ENCODE results near the gene YTHDC1. TPM values are rescaled to one million over a fixed set of nuclear protein-coding genes. Genes with fewer than 3 reads are reported as not detected.

Gene YTHDC1
- total and polyA plus RNA-seq, 2 of the 8 experiments (the other 6 are each of a cell fraction or from before 2014, with no cell fraction given) = 25.7 to 89.5 TPM

DNA sequence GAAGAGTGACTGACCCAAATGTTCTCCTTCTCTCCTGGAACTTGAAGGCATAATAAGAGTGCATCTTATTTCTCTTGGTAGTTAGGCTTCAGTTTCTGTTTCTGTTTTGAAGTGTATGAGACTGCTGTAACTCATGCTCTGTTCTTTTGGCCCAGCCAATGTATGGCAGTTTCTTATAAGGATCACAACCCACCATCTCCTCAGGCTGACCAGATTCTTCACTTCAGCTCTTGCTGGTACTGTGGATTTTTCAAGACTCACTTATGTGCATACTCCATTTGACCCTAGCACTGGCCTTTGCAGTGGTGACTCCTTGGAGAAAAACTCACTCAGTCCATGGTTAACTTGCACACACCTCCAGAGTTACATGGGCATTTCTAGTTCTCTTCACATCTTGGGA, 9.6 kb upstream of the YTHDC1 start:
- H2BK5ac ChIP-seq (ENCODE audit: low read depth, low read length) = no peak overlapping the region
- no peak overlapping the region for H3K56ac ChIP-seq (replicated peaks; ENCODE audit: insufficient read length, low read depth, low read length)
- FAIRE-seq (no peak), DNase-seq (ENCODE audit: low read depth in 1 of 2, low spot score in 2 of 2) (no peak)
- H3K79me1 ChIP-seq (ENCODE audit: low read depth, low read length) = no peaks in the 10 kb centered on the region
- no peak overlapping the region for H3K4me3 ChIP-seq (ENCODE audit: extremely low read depth in 1 of 4, insufficient read depth in 2 of 4, low read depth in 3 of 4, low read length in 4 of 4)
- H3K14ac ChIP-seq (ENCODE audit: insufficient read length) = no peak overlapping the region
- no peak overlapping the region for H2AK5ac ChIP-seq (ENCODE audit: low read depth, low read length)
- no peak overlapping the region for H2BK20ac ChIP-seq (ENCODE audit: low read length)
- CTCF ChIA-PET (ENCODE audit: partially characterized antibody) = interaction anchor here (1.4 kb wide), 1 partner anchor 11 kb away, joined by 4 read pairs; no protein-coding TSS in a partner anchor
- H3K23me2 ChIP-seq (ENCODE audit: low read depth, low read length) = no peaks in the 10 kb centered on the region
- H2BK12ac ChIP-seq (ENCODE audit: low read depth, low read length) = no peak overlapping the region
- H4K8ac ChIP-seq (ENCODE audit: extremely low read depth, insufficient read depth, low read length) = no peak overlapping the region
- POLR2A ChIA-PET (ENCODE audit: partially characterized antibody) = interaction anchor here (1.0 kb wide), 1 partner anchor 93 kb away, joined by 3 read pairs; no protein-coding TSS in a partner anchor
- TF ChIP-seq CHD1 (IDR thresholded peaks at IDR 0.05; ENCODE audit: low read depth, low read length) = no peak
- TF ChIP-seq KDM1A (IDR thresholded peaks at IDR 0.05; ENCODE audit: borderline replicate concordance, low read length) = no peak
- no peak for TF ChIP-seq TAF1 (IDR thresholded peaks at IDR 0.05; ENCODE audit: low read depth, low read length)
- no peak for TF ChIP-seq POLR2A (IDR thresholded peaks at IDR 0.05; ENCODE audit: control extremely low read depth in 1 of 2, low read depth in 2 of 2, low read length in 2 of 2)
- no peak for TF ChIP-seq CTBP2 (IDR thresholded peaks at IDR 0.05; ENCODE audit: borderline replicate concordance, insufficient read depth, insufficient read length, low read length)
- no peak for TF ChIP-seq BRCA1 (IDR thresholded peaks at IDR 0.05; ENCODE audit: low read depth, low read length)
- TF ChIP-seq, protein P1, sequence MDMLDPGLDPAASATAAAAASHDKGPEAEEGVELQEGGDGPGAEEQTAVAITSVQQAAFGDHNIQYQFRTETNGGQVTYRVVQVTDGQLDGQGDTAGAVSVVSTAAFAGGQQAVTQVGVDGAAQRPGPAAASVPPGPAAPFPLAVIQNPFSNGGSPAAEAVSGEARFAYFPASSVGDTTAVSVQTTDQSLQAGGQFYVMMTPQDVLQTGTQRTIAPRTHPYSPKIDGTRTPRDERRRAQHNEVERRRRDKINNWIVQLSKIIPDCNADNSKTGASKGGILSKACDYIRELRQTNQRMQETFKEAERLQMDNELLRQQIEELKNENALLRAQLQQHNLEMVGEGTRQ (IDR thresholded peaks at IDR 0.05; ENCODE audit: low read length) = no peak
- no peak for TF ChIP-seq SP2 (IDR thresholded peaks at IDR 0.05; ENCODE audit: low read length)
- no peak for TF ChIP-seq RBBP5 (IDR thresholded peaks at IDR 0.05; ENCODE audit: borderline replicate concordance, low read depth, low read length)
- no peak for TF ChIP-seq CBX5 (IDR thresholded peaks at IDR 0.05; ENCODE audit: low read depth, low read length)
- no peak for TF ChIP-seq HDAC2 (IDR thresholded peaks at IDR 0.05; ENCODE audit: borderline replicate concordance in 1 of 2, low read depth in 2 of 2, low read length in 2 of 2)
- TF ChIP-seq RNF2 (IDR thresholded peaks at IDR 0.05; ENCODE audit: borderline replicate concordance, low read depth, low read length, missing control alignments, poor library complexity, severe bottlenecking) = no peak
- H4K5ac ChIP-seq (ENCODE audit: insufficient read length, low read depth, low read length) = no peak overlapping the region
- peaks cover 0 to 1% of the 10 kb centered on the region in 2 experiments; a peak in 1 of 4 replicates for H3K9me3 ChIP-seq (ENCODE audit: insufficient read depth in 2 of 2, low read depth in 1 of 2, low read length in 1 of 2)
- no peak overlapping the region for H3K18ac ChIP-seq (ENCODE audit: extremely low read depth, low read length)
- H3K4ac ChIP-seq (replicated peaks; ENCODE audit: insufficient read length, low read depth, low read length) = no peak overlapping the region
- no peak overlapping the region for H3K4me2 ChIP-seq (ENCODE audit: insufficient read depth in 1 of 2, low read depth in 2 of 2, low read length in 2 of 2)
- no peaks in the 10 kb centered on the region for H3K36me3 ChIP-seq (ENCODE audit: control insufficient read depth in 2 of 4, insufficient read depth in 4 of 4, low read length in 3 of 4)
- H3K23ac ChIP-seq (ENCODE audit: insufficient read length) = no peak overlapping the region
- H3K79me2 ChIP-seq (ENCODE audit: control insufficient read depth in 1 of 2, insufficient read depth in 2 of 2, low read length in 2 of 2) = no peaks in the 10 kb centered on the region
- no peak overlapping the region for H3K27ac ChIP-seq (ENCODE audit: low read depth, low read length)
- no peak overlapping the region for H2BK120ac ChIP-seq (replicated peaks; ENCODE audit: low read depth, low read length)
- H3K9ac ChIP-seq (replicated peaks in 1 of 4; ENCODE audit: extremely low read depth in 1 of 4, low read depth in 3 of 4, low read length in 3 of 4) = no peak overlapping the region
- H2BK15ac ChIP-seq (ENCODE audit: low read length) = no peak overlapping the region
- no peak overlapping the region for H2AFZ ChIP-seq (ENCODE audit: low read length)
- H4K20me1 ChIP-seq (replicated peaks in 1 of 2; ENCODE audit: control insufficient read depth in 1 of 2, insufficient read depth in 2 of 2, low read length in 2 of 2) = no peaks in the 10 kb centered on the region
- peaks cover 0 to 2% (median 0%) of the 10 kb centered on the region in 4 experiments; a peak in 4 of 7 replicates for H3K27me3 ChIP-seq (replicated peaks in 1 of 4; ENCODE audit: control insufficient read depth in 3 of 4, extremely low read depth in 1 of 4, insufficient read depth in 3 of 4, low read length in 3 of 4)
- no peak overlapping the region for H4K91ac ChIP-seq (replicated peaks; ENCODE audit: insufficient read length, low read length)
- no peaks in the 10 kb centered on the region for H3K4me1 ChIP-seq (replicated peaks in 1 of 4; ENCODE audit: control insufficient read depth in 3 of 4, insufficient read depth in 4 of 4, low read length in 3 of 4)

All from H1 (cell line).